Right cardiac atrium (tissue), 5 donors: ENCODE measurements around the gene HINFP. TPM values are rescaled to one million over a fixed set of nuclear protein-coding genes. Genes with fewer than 3 reads are reported as not detected.

Experiments
- ATAC-seq, 2 donors: fragments of 200-7000 bp; cut with Tn5 transposase; one replicate each; pipeline versions ENCODE4 v1.8.0 to v1.9.1; 2020; ENCODE audit warnings: moderate library complexity in 2 of 2, mild to moderate bottlenecking in 1 of 2
- DNase-seq, 3 donors: peaks; one replicate each; pipeline ENCODE4 v3.0.0-alpha.2; 2020
- H3K27ac ChIP-seq: one replicate; pipeline ENCODE4 v1.5.1; 2013; ENCODE audit warnings: mild to moderate bottlenecking, low read length, control low read depth, moderate library complexity
- H3K27me3 ChIP-seq: one replicate; pipeline ENCODE4 v1.6.1; 2013; ENCODE audit not compliant: control insufficient read depth, insufficient read depth
- H3K4me1 ChIP-seq: one replicate; pipeline ENCODE4 v1.6.1; 2013; ENCODE audit warnings: low read length; ENCODE audit not compliant: control insufficient read depth, insufficient read depth
- H3K4me3 ChIP-seq: one replicate; pipeline ENCODE4 v1.5.1; 2013; ENCODE audit warnings: low read length, control low read depth
- H3K9me3 ChIP-seq: one replicate; pipeline ENCODE4 v1.6.1; 2013; ENCODE audit warnings: low read length; ENCODE audit not compliant: control insufficient read depth
- WGBS: extraction: QIAGEN DNeasy Blood & Tissue Kit; methylation state at CpG from one replicate; pipeline ENCODE4 v1.1.7; 2013; 5-methylcytosine and 5-hydroxymethylcytosine counted together
- intact Hi-C, 4 donors: fragments of 100-400 bp; cut with DNase I; formaldehyde crosslinking; loops; one replicate each; pipeline versions ENCODE4 v1.11.0 to v1.14.0; 2022 to 2023
- long read RNA-seq, 4 donors: library from polyadenylated mRNA; unstranded; transcript quantifications; one replicate each; pipeline ENCODE4 v2.0.0, GENCODE V29; 2020 to 2021
- polyA plus RNA-seq: library from polyadenylated mRNA; stranded (reverse); fragments of 200-250 nt; gene quantifications from one replicate; pipeline ENCODE4 v1.2.3, GENCODE V29; 2013
- total RNA-seq, 4 donors: library from RNA; stranded (reverse); fragmentation: NEBNext Ultra II Directional; extraction: Animal tissue kit (Norgen Biotek cat#: 25700); gene quantifications; one replicate each; pipeline ENCODE4 v1.2.1, GENCODE V29; 2021
- donor health status: healthy with polysubstance abuse.
- donor health status: DM: no; HTN: yes; CAD: no.
- donor health status: DM: no; HTN: no; CAD: no.
- donor health status: DM: no; HTN: yes; CAD: no; lungs with severe emphysema.
- donor health status: DM: yes; HTN: yes; CAD: no.

Gene HINFP, protein sequence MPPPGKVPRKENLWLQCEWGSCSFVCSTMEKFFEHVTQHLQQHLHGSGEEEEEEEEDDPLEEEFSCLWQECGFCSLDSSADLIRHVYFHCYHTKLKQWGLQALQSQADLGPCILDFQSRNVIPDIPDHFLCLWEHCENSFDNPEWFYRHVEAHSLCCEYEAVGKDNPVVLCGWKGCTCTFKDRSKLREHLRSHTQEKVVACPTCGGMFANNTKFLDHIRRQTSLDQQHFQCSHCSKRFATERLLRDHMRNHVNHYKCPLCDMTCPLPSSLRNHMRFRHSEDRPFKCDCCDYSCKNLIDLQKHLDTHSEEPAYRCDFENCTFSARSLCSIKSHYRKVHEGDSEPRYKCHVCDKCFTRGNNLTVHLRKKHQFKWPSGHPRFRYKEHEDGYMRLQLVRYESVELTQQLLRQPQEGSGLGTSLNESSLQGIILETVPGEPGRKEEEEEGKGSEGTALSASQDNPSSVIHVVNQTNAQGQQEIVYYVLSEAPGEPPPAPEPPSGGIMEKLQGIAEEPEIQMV
- total RNA-seq (10 to 100 TPM; 11.4 to 17.0 (median 15.4) TPM), polyA plus RNA-seq (8.4 TPM)
- long read RNA-seq, donor 1, transcript HINFP-201 (10 exons, 3,163 nt) = major isoform, 7 of 22 reads
- long read RNA-seq, donor 1, partial matches to known transcripts = 4 of 22 reads
- long read RNA-seq, donor 1, other reads (novel, unspliced or antisense) = 10 of 22 reads
- long read RNA-seq, donor 2, partial matches to known transcripts = 1 of 8 reads
- long read RNA-seq, donor 2, other reads (novel, unspliced or antisense) = 3 of 8 reads
- long read RNA-seq, donor 3, transcript HINFP-201 (10 exons, 3,163 nt) = major isoform, 16 of 41 reads
- long read RNA-seq, donor 3, partial matches to known transcripts = 6 of 41 reads
- long read RNA-seq, donor 3, other reads (novel, unspliced or antisense) = 16 of 41 reads
- long read RNA-seq, donor 4, transcript HINFP-201 (10 exons, 3,163 nt) = major isoform, 5 of 11 reads
- long read RNA-seq, donor 4, partial matches to known transcripts = 1 of 11 reads
- long read RNA-seq, donor 4, other reads (novel, unspliced or antisense) = 5 of 11 reads

GRCh38 chr11:119121008-119121810, at the start of gene HINFP:
Gene HINFP, plus strand, starts transcription at chr11:119121580. Its CDS starts 5,365 bp downstream, at chr11:119126945.
- Histone ChIP-seq H3K4me3 (peak within 1 kb of the TSS; percentile 72), H3K27me3 (no peaks in the 10 kb centered on the region), H3K4me1 (peaks cover 6% of the 10 kb centered on the region), H3K9me3 (no peaks in the 10 kb centered on the region), H3K27ac (peak within 1 kb of the TSS; percentile 65)
- DNase-seq (peak; percentile 100), ATAC-seq (peak; percentile 99 to 100)
- intact Hi-C loops = no loop called here
- under 1% methylated on average over 54 of the region's 54 CpGs for WGBS

GRCh38 chr11:119077839-119078238, 43.5 kb upstream of the HINFP start:
- peak in 1 of 3 donors; percentile 11 for DNase-seq
- Histone ChIP-seq H3K9me3 (no peaks in the 10 kb centered on the region), H3K4me3 (no peak overlapping the region), H3K27me3 (no peaks in the 10 kb centered on the region), H3K4me1 (no peaks in the 10 kb centered on the region), H3K27ac (no peak overlapping the region)
- 92% methylated on average over 11 of the region's 11 CpGs for WGBS
- intact Hi-C loops = no loop called here
- ATAC-seq = no peak

DNA sequence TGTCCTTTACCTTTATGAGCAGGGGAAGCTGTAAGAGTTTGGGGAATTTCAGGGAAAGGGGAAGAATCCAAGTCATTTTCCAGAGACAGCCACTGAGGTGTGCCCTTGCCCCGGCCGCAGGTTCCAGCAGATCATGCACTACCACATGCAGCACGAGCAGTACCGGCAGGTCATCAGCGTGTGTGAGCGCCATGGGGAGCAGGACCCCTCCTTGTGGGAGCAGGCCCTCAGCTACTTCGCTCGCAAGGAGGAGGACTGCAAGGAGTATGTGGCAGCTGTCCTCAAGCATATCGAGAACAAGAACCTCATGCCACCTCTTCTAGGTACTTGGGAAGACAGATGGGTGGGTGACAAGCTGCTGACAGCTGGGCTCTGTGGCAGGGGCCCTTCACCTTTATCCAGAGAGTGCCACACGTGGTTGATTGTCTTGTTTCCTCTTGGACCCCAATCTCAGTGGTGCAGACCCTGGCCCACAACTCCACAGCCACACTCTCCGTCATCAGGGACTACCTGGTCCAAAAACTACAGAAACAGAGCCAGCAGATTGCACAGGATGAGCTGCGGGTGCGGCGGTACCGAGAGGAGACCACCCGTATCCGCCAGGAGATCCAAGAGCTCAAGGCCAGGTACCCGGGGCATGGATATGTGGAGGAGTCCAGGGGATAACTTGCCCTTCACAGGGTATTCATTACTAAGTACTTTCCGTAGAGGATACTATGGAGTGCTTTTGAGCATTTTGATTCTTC, 42.5 kb upstream of the HINFP start:
- DNase-seq = peak in 1 of 3 donors; percentile 20
- Histone ChIP-seq H3K4me3 (no peak overlapping the region), H3K9me3 (no peaks in the 10 kb centered on the region), H3K4me1 (no peaks in the 10 kb centered on the region), H3K27me3 (no peaks in the 10 kb centered on the region), H3K27ac (no peak overlapping the region)
- intact Hi-C loops = no loop called here
- WGBS = 89% methylated on average over 19 of the region's 19 CpGs
- no peak for ATAC-seq

DNA sequence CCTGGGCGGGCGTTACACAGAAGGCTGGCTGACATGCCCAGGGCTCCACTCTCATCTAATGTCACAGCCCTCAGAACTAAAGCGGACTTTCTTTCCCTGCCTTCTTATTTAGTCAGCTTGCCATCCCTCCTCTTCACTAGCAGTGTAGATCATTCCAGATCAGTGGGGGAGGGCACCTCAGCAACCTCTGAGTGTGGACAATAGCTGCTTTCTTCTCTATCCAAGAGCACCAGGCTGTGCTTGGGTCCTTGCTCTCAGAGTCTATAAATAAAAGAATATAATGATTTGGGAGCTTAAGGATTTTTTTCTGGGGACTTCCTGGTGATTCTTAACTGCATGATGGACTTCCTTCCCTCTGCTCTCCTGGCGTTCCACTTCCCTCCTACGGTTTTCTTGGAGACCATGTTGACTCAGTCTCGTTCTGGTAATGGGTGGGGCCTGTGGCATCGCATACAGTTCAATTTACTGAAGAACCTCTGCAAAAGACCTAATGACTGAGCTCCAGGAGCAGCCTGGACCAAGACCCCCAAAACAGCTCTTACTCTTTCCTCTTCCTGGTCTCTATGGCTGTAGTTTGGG, 39.6 kb upstream of the HINFP start:
- no peak overlapping the region for H3K27ac ChIP-seq
- no peaks in the 10 kb centered on the region for H3K27me3 ChIP-seq
- H3K4me3 ChIP-seq = no peak overlapping the region
- no peak for ATAC-seq
- WGBS = 60% methylated on average over 7 of the region's 7 CpGs
- intact Hi-C loops = no loop called here
- H3K9me3 ChIP-seq = no peaks in the 10 kb centered on the region
- DNase-seq = peak in 1 of 3 donors; percentile 11
- peaks cover 3% of the 10 kb centered on the region for H3K4me1 ChIP-seq

GRCh38 chr11:119084663-119085436, 36.5 kb upstream of the HINFP start, which contains the start of gene HMBS:
Gene HMBS, plus strand, starts transcription at chr11:119084881. Its CDS starts 153 bp downstream, at chr11:119085034.
- no peaks in the 10 kb centered on the region for H3K27me3 ChIP-seq
- DNase-seq = peak; percentile 95 to 98 (median 97)
- intact Hi-C loops = no loop called here
- under 1% methylated on average over 45 of the region's 45 CpGs for WGBS
- H3K27ac ChIP-seq = peak within 1 kb of the TSS; percentile 75
- H3K4me3 ChIP-seq = peak within 1 kb of the TSS; percentile 52
- peaks cover 3% of the 10 kb centered on the region for H3K4me1 ChIP-seq
- no peaks in the 10 kb centered on the region for H3K9me3 ChIP-seq
- ATAC-seq = peak; percentile 98

DNA sequence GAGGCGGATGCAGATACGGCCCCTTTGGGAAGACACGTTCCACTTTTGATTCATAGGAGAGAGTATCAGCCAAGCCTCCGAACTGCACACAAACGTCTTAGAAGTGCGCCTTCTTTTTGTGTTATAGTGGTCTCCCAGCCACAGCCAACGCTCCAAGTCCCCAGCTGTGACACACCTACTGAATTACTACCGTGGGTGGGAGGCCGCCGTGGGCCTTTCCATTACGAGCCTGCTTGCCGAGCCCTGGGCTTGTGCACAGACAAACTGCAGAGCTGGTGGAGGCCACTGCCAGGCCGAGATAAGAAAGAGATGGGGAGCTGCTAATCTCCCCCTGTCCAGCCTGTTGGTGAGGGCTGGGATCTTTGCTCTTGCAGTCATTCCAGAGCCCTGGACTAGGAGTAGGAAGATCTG, 35.9 kb upstream of the HINFP start:
- Histone ChIP-seq H3K27me3 (no peaks in the 10 kb centered on the region), H3K4me3 (peak overlapping the region; percentile 52), H3K9me3 (no peaks in the 10 kb centered on the region), H3K4me1 (peaks cover 3% of the 10 kb centered on the region), H3K27ac (peak overlapping the region; percentile 71)
- ATAC-seq = no peak
- 1% methylated on average over 13 of the region's 13 CpGs for WGBS
- intact Hi-C loops = no loop called here
- peak in 1 of 3 donors; percentile 65 for DNase-seq

DNA sequence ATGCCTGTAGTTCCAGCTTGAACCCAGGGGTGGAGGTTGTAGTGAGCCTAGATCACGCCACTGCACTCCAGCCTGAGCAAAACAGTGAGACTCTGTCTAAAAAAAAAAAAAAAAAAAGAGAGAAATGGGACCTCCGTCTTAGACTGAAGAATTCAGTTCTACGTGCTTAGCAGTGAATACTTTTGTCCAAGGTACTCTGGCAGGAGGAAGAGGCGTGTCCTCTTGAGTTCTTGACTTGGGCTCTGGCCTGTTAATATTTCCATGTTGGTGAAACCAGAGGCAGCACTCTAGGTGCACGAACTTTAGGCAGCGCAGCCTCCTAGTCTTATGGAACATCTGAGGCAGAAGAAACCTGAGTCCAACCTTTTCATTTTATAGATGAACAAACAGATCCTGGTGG, 34.3 kb upstream of the HINFP start:
- intact Hi-C loops = no loop called here
- DNase-seq (no peak), ATAC-seq (no peak)
- Histone ChIP-seq H3K4me1 (peaks cover 3% of the 10 kb centered on the region), H3K9me3 (no peaks in the 10 kb centered on the region), H3K4me3 (no peak overlapping the region), H3K27ac (no peak overlapping the region), H3K27me3 (no peaks in the 10 kb centered on the region)
- 88% methylated on average over 6 of the region's 6 CpGs for WGBS

GRCh38 chr11:119087747-119088241, 33.6 kb upstream of the HINFP start:
- Histone ChIP-seq H3K4me1 (peaks cover 7% of the 10 kb centered on the region), H3K4me3 (no peak overlapping the region), H3K9me3 (no peaks in the 10 kb centered on the region), H3K27ac (no peak overlapping the region), H3K27me3 (no peaks in the 10 kb centered on the region)
- WGBS = 94% methylated on average over 2 of the region's 2 CpGs
- no peak for ATAC-seq
- DNase-seq = peak in 1 of 3 donors; percentile 22
- intact Hi-C loops = no loop called here

GRCh38 chr11:119088406-119088805, 33.0 kb upstream of the HINFP start:
- WGBS = 95% methylated on average over 9 of the region's 9 CpGs

More at GRCh38 chr11:119088406-119088805, 33.0 kb upstream of the HINFP start:
- H3K4me3 ChIP-seq = no peak overlapping the region
- no peaks in the 10 kb centered on the region for H3K27me3 ChIP-seq
- no peak for ATAC-seq
- no peak overlapping the region for H3K27ac ChIP-seq
- no peaks in the 10 kb centered on the region for H3K9me3 ChIP-seq
- peaks cover 12% of the 10 kb centered on the region for H3K4me1 ChIP-seq
- peak in 1 of 3 donors; percentile 18 for DNase-seq
- intact Hi-C loops = no loop called here
